Ovary (tissue), 3 donors: ENCODE results near the gene CALML5.

Experiments used
- CTCF ChIP-seq, 3 donors: fragments of 450-650 bp in 2 of 3; fragments of 200-600 bp in 1 of 3; IDR thresholded peaks; one replicate each; pipeline versions ENCODE4 v1.5.1 to v1.8.0; 2016 to 2022; ENCODE audit warnings: antibody characterized with exemption in 3 of 3, mild to moderate bottlenecking in 1 of 3
- EP300 ChIP-seq: sonication (generic); formaldehyde crosslinking; IDR thresholded peaks from one replicate; pipeline ENCODE4 v1.6.1; 2017; ENCODE audit warnings: antibody characterized with exemption
- POLR2A ChIP-seq: fragments of 450-650 bp; IDR thresholded peaks from one replicate; pipeline ENCODE4 v1.6.1; 2017; ENCODE audit warnings: antibody characterized with exemption, mild to moderate bottlenecking, moderate library complexity
- donor health status: DM: no; HTN: no; CAD: no.

GRCh38 chr10:5482016-5482415 lies 17.4 kb downstream of the CALML5 start:
- TF ChIP-seq CTCF (IDR thresholded peaks at IDR 0.05), result no peak
- no peak for TF ChIP-seq POLR2A
- TF ChIP-seq EP300, result no peak
